NCI-H69 (cell line): ENCODE measurements around the gene SYNDIG1.

Experiments
- DNase-seq: peaks from one replicate; lab custom pipeline; 2025; lab: John Stamatoyannopoulos, UW

The SYNDIG1 gene

DNA sequence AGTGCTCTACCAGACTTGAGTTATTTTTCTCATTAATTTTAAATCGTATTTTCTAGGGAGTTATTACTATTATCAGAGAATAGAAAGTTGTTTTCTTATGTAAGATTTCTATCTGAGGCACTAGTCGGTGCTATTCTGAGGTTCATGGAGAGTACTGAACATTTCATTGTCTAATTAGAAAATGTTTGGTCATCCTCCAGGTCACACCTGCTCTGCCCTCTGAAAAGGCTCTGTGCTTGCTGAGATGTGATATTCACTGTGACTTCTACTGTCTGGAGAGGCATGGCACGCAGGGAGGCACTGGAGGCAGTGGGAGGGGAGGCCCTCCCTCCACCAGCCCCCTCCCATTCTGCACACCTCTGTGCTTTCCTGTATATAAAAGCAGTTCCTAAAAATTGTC is 3.0 kb downstream of the SYNDIG1 start:
- DNase-seq = no peak

DNA sequence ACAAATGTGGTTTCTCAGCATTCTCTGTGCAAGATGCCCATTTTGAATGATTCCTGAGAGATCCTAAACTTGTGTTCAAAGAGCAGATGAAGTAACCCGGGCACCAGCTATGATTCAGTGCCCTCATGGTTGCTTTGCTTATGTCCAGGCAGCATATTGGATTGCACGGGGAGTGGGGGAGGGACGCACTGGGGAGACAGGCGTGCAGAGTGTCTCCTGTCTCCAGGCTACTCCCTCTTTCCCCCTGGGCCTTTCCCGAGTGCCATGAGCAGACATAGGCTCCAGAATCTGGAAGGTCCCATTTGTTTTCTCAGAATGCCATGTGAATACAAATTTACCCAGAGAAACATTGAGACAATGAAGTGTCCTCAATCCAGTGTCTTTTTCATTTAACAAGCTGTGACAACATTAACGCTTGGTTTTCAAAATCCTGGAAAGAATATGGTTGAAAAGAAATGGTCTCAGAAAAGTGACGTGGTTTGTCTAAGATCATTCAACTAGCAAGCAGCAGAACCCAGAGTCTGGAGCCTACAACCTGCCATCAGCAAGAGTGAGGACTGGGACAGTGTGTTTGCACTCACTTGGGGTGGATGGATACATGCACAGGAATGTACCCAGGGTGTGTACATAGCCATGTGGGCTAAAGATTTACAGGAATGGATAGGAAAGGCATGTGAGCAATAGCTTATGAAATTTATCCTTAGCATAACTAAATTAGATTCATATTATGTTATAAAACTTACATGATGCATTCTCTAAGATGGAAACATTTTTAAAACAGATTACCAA is 4.2 kb downstream of the SYNDIG1 start:
- DNase-seq = no peak

DNA sequence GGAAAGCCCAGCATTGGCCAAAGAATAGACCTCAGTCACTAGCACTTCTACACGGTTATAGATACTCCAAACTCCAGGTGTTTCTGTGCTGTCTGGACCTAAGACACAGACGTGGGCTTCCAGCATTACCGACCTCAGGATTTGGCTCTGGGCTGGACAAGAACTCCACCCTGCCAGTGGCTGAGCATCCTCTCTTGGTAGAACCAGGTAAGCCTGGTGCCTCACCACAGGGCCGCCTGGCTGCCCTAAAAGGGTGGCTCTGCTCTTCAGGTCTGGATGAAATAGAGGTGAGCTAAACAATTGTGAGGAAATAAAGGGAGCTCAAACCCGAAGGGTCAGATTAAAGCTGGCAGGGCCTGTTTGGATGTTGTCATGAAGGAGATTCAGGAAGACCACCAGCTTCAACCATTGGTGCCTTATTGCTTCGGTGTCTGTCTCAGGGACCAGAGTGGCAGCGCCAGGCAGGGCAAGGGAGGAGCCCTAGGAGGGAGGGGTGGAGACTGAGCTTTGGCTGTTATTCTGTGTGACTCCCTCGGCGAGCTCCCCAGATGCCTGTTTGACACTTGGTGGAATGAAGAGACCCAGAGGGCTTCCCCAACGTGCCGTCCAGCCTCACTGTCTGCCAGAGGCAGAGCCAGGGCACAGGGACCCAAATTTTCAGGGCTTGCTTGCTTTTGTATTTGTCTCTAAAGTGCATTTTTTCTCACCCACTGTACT is 8.6 kb downstream of the SYNDIG1 start:
- no peak for DNase-seq

DNA sequence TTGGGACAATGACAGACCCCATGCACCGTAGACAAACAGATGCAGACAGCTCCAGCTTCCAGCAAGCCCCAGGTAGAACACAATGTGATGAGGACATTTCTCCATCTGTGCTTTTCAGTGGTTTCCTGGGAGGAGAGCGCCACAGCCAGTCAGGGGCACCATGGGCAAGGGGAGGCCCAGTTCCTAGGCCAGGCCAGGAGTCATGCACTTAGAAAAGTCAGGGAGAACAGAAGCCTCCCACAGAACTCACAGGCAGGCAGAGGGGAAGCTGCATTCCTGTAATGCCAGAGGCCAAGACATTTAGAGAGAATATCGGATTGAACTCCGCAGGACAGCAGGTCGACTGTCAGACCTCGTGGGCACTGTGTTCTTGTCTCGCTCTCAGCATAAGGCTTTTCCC is 9.2 kb downstream of the SYNDIG1 start:
- DNase-seq = no peak

DNA sequence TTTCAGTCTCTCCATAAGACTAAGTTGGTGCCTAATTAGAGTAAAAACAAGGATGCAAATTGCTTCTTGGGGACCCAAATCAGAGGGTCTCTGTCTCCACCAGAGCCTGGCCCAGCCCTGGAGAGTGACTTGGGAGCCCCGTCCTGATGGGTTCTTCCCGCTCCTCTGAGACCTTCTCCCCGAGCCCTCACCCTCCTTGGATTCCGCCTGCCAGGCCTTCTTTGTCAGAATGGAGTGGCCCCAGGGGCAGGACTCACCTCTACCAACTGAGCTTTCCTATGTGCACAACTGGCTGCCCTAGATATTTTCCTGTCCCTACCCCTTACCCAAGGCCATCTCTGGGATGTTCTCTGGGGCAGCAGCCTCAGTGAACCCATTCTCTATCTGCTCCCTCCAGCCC is 9.7 kb downstream of the SYNDIG1 start:
- DNase-seq = no peak

DNA sequence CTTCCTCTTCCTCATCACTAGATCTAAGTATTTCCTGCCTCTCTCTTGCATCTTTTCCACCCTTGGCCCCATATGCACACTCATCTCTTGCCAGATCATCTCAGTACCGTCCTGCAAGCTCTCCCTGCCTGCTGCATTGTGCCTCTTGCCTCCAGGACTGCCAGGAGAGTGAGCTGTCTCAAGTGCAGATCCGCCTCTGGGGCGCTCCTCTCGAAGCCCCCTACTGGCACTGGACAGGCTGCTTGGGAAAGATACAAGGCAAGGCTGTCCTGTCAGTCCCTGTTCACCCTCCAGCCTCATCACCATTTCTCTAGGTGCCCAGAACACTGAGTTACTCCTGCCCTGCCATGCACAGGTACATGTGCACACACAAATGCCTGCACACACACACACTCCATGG is 10.2 kb downstream of the SYNDIG1 start:
- DNase-seq = no peak

DNA sequence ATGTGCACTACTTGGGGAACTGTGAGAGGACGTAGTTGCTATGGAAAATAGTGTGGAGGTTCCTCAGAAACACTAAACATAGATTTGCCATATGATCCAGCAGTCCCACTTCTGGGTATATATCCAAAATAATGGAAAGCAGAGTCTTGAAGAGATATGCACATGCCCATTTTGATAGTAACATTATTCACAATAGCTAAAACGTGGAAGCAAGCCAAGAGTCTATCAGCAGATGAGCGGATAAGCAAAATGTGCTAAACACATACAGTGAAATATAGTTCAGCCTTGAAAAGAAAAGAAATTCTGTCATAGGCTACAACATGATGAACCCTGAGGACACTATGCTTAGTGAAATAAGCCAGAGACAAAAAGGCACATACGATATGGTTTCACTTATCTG is 11.1 kb downstream of the SYNDIG1 start:
- DNase-seq = no peak

DNA sequence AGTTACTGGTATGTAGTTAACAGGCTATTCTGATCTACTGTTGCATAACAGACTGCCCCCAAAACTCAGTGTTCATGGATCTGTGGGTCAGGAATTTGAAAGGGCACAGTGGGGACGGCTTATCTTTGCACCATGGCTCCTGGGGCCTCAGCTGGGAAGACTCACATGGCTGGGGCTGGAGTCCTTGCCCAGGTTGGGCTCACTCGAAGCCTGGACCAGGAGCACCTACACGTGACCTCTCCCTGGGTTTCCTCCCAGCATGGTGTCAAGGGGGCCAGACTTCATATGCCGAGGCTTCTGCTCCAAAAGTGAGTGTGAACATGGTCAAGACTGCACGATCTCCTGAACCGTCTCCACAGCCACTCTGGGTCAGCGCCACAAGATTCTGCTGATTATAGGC is 11.7 kb downstream of the SYNDIG1 start:
- DNase-seq = no peak

DNA sequence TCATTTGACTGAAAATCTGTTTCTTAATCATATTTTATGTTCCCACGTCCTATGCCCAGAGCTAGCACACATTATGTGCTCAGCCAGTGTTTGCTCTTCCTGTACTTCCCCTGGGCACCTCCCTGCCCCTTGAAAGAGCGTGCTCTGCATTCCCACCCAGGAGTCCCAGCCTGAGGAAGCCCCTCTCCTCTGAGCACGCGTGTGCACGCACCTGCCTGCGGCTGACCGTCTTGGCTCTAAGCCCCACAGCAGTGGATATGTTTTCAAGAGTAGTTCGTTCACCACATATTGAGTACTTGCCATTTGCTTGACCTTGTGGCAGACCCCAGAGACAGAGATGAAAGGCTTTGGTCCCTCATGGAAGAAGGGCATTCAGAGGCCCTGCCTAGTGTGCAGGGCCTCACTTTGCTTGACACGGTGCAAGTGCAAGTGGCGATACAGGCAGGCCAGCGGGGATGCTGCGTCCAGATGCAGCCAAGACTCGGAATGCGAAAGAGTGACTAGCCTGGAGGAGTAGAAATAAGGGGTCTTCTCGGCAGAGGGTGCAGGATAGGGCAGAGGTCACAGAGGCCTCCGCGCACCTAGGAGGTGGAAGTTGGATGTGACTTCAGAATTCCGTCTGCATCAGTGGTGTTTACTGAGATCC is 14.1 kb downstream of the SYNDIG1 start:
- no peak for DNase-seq

DNA sequence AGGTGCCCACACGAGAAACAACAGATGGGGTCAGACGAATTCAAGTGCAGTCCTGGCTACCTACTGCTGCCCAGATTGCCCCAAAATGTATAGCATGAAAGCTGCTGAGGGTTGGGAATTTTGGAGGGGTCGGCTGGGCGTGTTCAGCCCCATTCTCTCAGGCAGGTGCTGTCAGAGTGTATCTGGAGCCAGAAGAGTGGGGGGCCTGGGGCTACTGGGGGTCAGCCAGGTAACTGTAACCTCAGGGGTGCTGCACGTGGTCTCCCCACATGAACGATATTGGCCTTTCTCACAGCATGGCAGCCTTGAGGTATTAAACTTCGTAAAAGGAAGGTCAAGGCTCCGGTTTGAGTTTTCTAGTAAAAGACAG is 14.6 kb downstream of the SYNDIG1 start:
- no peak for DNase-seq

DNA sequence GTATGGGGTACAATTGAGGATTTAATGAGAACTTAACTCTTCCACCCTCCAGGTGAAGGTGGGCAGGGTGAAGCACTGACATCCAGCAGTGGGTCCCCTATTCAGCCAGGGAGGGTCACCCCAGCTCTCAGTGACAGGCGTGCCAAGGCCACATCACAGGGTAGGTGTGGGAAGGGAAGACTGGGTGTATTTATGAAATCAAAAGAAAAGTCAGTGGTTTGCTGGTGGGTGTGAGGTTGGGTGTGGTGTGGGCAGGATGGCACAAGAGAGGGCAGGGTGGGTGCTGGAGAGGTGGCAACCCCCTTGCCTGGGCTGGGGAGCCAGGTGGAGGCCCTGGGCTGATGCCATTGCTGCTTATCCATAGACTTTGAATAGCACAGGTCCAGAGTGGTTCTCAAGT is 16.6 kb downstream of the SYNDIG1 start:
- no peak for DNase-seq

DNA sequence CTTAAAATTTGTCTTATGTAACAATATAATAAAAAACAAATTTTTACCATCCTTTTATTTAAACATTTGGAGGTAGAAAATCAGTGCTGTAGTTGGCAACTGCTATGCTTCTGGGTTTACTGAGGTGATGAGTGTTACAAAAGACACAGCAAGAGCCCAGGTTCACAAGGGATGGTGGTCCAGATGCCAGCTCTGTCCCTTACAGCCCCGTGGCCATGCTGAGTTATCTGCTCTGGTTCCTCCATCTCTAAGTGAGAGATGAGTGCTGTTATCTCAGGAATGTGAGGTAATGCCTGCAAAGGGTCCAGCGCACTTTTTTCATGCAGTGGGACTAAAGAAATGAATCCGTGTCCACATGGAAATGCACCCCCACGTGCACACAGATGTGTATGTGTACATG is 17.8 kb downstream of the SYNDIG1 start:
- no peak for DNase-seq

DNA sequence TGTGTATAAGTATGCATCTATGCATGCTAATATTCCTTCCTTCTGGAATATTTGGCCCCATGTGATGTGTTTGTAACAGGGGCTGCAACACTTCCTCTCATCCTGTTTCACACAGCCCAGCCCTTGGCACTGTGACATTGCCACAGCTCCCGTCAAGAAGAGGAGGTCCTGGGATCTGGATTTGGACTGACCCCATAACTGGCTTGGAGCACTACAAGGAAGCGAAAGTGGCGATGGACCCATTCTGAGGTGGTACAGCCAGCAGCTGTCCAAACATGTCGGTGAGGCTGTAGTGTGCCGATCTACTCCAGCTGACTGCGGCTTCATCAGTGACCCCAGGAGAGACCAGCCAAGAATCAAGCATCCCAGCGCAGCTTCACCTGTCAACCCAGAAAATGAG is 18.2 kb downstream of the SYNDIG1 start:
- peak; percentile 27 for DNase-seq

DNA sequence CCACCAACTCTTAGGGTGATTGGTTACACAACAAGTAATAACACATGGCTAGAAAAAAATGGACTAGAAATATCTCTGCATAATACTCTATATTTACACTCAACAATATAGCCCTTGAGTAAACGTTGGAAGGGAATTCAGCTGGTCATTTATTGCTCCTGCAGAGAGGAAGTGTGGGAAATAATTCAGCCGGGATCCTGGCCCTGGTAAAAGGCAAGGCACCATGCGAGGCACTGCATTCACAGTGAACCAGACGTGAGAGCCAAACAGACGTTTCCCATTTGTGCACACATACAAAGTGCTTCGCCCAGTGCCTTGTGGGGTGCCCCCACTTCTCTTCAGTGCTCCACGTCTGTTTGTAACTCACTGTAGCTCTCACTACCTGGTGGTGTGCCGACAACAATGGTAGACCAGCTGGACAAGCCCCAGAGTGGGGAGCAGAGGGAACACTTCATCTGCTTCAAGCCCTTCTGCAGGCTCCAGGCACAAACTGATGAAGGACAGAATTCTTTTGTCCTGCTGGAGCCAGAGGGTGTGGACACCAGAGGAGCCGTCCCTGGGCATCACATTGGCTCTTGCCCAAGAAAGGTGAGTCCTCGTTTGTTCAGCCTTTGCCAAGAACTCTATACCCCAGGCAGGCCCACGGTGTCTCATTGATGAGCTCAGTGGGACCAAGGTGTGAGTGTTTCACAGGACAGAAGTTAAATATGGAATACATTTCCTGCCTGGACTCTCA is 18.8 kb downstream of the SYNDIG1 start:
- peak; percentile 53 for DNase-seq

DNA sequence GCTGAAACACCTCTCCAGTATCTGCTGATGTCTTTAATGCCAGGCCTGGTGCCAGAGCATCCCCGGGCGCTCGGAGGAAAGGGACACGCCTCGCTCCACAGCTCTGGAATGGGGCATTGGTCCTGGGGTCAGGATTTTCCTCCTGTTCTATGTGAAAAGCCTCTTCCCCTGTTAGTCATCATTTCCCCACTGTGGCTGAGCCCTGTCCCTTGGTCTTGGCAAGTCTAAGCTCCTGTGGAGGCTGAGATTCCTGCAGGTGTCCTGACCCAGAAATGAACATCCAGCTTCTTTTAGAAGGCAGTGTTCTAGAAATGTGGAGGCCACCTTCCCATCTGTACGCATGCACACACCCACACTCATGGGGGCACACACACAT is 19.4 kb downstream of the SYNDIG1 start:
- DNase-seq = no peak

DNA sequence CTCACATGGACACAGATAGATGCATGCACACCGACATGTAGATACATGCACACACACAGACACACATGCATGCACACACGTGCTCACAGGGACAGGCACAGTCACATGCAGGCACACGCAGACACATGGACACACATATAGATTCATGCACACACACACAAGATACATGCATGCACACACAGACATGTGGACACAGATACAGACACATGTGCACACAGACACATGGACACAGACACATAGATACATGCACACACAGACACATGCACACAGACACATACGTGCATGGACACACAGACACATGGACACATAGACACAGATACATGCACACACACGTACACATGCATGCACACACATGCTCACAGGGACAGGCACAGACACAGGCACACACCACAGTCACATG is 19.8 kb downstream of the SYNDIG1 start:
- DNase-seq = no peak

DNA sequence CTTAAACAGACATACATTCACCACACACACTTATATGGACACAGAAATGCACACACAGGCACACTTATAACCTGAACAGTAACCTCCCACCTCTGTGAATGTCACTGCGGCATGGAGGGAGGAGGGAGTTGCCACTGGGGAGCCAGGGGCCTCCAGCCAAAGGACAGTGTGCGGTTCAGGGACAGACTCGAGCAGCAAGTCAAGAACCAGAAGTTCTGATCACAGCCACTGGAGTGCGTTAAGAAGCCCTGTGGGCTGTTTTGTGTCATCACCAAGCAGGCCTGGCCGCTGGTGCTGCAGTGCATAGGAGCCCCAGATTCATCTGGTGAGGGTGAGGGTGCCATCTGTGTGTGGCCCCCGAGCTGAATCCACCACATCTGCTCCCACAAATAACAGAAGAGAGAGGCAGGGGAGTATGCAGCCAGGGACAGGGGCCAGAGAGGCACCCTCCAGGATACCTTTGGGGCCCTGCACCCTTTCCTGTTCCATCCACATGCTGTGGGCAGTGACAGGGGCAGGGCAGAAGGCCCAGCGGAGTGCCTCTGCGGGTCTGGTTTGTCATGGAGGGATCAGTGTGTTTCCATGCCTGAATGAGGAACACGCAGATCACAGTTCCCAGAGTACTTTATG is 20.3 kb downstream of the SYNDIG1 start:
- no peak for DNase-seq

DNA sequence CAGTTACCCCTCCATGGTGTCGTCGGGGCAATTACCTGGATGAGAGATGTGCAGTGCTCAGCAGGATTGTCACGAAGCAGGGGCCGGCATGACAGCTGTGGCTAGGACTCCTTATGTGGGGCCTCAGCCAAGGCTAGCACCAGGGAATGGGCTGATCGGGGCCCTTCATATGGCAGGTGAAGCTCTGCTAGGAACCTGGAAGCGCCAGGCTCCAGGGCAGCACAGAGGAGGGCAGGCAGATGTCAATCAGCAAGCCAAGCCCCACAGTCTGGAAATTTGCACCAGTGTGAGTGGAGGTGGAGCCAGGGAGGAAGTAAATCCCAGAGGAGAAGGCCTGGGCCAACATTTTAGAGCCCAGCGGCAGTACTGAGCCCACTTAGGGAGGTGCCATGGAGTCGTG is 21.2 kb downstream of the SYNDIG1 start:
- no peak for DNase-seq

DNA sequence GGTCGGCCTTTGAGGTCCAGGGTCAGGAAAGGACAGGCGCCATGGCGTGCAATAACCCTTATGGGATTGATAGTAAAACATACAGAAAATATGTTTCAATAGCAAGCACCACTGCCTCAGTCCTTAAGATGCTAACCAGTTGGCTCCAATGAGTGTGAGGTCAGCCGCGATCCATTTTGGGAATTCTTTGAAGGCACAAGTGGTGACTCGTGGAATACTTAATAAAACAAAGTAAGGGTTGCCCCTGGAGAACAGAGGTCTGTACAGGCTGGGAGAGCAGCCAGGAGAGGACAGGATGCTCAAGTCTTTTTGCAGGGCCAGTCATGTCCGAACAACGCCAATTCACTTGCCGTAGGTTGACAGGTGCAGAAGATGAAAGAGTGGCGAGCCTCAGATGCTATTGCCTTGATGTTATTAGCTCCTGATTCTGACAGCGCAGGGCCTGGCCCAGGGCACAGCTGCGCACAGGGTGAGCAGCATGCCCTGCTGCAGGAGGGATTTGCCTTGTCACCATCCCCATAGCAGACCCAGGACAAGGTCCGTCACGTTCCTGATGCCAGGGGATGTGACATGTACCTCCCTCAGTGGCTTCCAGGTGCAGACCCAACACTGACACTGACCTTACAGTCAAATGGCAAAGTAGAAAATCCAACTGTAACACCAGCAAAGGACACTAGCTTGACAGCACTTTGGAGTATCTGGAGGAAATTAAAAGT is 21.8 kb downstream of the SYNDIG1 start:
- no peak for DNase-seq

DNA sequence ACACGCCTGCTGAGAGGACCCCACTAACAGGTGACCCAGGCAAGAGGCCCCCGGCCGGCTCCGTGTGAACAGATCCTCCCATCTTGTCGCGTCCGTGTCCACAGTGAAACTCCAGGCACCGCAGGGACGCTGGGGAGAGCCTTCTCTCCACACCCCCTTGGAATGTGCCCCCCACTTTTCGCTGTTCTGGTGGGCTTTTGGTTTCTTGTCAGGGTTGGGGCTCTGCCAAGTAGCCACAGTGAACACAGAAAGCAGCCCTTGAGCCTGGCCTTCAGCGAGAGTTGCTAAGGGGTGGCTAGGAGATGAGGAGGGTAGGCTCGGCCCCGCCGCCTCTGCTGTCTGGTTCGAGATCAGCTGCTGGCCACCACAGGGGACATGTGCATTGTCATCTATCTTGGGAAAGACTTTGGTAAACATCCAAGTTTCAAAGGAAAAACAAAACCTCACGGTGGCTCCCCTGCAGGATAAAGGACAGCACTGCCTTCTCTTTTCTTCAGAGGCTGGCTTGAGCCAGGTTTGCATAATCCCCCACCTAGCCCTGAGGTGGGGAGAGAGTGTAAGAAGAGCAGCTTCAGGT is 22.7 kb downstream of the SYNDIG1 start:
- peak; percentile 9 for DNase-seq

DNA sequence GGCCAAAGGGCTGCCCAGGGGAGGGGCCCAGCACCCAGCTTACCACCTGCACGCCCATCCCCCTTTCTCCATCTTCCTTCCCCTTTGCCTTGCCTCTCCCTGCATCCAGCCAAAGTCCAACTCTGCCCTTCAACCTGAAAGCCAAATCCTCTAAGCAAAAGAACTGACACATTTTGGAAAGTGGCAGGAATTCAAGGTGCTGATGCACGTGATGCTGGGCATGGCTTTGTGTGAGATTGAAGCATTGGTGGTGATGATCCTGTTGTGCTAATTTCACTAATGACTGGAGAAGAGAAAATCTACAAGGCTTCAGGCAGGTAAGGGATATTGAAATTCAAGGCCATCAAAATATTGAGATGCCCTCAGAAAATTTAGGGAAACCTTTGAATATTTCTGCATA is 23.3 kb downstream of the SYNDIG1 start:
- no peak for DNase-seq
